Activated CD4-positive, alpha-beta T cell treated with anti-CD3 and anti-CD28 coated beads for 48 hours (primary cell): ENCODE data around the gene VAPB.
"Not testable (repeated sequence)": the region's sequence is repeated elsewhere in the genome, so short reads cannot be mapped to it uniquely, and the experiment has no call there.

Experiments
- DNase-seq: peaks from one replicate; pipeline ENCODE4 v3.0.0-alpha.2; 2020

VAPB gene

GRCh38 chr20:58388882-58389323 is at the start of gene VAPB:
Gene VAPB, plus strand, starts transcription at chr20:58389229. Its CDS starts 231 bp downstream, at chr20:58389460.
- DNase-seq: peak; percentile 97

GRCh38 chr20:58339741-58340140 is 49.3 kb upstream of the VAPB start:
- no peak for DNase-seq

- DNase-seq: no peak
These were observed 48.9 kb upstream of the VAPB start for GRCh38 chr20:58340151-58340550.

- no peak for DNase-seq
These were observed 48.2 kb upstream of the VAPB start for GRCh38 chr20:58340853-58341252.

GRCh38 chr20:58342104-58342945 is 46.7 kb upstream of the VAPB start:
- DNase-seq: no peak

DNA sequence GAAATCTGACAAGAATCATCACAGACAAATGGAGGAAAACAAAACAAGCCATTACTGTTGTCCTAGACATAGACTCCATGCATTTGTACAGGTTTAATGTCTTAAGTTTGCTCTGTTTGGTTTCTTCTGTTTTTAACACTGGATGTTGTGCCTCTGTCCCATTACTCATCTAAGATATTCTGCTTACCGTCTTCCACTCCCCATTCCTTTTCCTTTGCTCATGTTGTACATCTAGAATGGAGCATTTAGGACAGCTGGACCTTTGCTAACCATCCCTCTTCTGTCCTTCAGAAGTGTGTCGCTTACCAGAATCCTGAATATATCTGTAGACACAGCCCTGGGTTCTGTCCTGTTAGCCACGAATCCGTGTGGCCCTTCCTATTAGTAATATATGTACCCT is 44.3 kb upstream of the VAPB start:
- DNase-seq: no peak

DNA sequence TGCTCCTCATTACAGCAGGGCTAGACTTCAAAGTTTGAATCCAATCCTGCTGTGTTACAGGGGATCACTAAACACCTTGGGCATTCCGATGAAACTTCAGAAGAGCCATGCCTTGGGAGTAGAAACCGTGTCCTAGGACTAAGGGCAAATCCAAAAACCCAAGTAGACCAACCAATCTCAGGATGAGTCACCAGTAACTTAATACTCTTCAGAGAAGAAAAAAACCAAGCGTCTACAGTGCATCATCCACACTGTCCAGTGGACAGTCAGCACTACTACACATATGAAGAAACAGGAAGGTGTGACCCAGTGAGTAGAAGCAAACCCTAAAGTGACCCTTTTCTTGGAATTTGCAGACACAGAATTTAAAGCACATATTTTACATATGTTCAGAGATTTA is 39.5 kb upstream of the VAPB start:
- no peak for DNase-seq

- DNase-seq: peak; percentile 52
These were observed 36.6 kb upstream of the VAPB start for GRCh38 chr20:58352468-58352867.

- DNase-seq: no peak
These were observed 29.6 kb upstream of the VAPB start for GRCh38 chr20:58359441-58359840.

- DNase-seq: no peak
These were observed 28.1 kb upstream of the VAPB start for GRCh38 chr20:58360936-58361335.

- DNase-seq: peak; percentile 20
These were observed 27.4 kb upstream of the VAPB start for GRCh38 chr20:58361481-58362205.

GRCh38 chr20:58362206-58362516 is 26.9 kb upstream of the VAPB start:
- DNase-seq: no peak

GRCh38 chr20:58362970-58363369 is 26.1 kb upstream of the VAPB start:
- DNase-seq: no peak

DNA sequence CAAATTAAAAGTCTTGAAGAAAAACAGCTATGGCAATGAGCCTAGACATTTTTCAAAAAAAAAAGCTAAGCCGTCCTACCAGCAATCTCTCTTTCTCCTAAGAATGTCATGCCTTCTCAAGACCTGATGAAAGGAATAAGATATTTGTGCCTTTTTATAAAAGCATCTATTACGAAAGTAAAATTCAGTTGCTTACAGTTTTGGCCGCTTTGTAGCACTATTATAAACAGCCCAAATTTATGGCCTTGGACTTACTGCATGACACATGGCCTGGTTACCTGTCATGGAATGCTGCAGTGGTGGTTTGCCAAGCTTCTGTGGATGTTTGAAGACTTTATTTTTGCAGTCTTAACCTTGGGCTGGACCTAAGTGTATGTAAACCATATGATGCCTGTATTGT is 22.2 kb upstream of the VAPB start:
- no peak for DNase-seq

DNA sequence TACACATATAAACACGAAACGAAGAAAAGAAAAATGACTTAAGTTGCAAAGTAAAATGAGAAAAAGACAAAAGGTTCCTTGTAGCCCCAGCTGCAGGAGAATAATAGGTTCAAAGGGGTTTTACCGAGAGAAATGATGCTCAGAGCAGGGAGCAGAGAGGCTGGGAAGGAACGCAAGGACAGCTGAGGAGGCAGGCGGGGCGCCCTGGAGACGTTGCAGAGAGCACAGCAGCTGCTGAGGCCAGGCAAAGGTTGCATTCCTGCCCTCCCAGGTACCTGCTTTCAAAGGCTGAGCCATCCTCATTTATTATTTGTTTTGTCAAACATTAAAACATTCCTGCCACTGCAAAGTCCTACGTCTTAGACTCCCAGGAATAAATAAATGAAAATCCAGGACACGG is 16.2 kb upstream of the VAPB start:
- no peak for DNase-seq

DNA sequence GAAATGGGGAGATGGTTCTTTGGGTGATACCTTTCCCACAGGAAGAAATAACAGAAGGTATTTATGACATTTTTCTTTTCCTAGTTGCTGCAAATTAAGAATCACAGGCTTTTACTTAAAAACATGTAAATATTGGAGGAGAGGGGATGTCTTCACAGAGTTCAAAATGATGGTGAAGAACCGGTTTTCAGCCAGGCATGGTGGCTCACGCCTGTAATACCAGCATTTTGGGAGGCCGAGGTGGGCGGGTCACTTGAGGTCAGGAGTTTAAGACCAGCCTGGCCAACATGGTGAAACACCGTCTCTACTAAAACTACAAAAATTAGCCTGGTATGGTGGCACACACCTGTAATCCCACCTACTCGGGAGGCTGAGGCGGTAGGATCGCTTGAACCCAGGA is 15.7 kb upstream of the VAPB start:
- DNase-seq: not testable (repeated sequence)

DNA sequence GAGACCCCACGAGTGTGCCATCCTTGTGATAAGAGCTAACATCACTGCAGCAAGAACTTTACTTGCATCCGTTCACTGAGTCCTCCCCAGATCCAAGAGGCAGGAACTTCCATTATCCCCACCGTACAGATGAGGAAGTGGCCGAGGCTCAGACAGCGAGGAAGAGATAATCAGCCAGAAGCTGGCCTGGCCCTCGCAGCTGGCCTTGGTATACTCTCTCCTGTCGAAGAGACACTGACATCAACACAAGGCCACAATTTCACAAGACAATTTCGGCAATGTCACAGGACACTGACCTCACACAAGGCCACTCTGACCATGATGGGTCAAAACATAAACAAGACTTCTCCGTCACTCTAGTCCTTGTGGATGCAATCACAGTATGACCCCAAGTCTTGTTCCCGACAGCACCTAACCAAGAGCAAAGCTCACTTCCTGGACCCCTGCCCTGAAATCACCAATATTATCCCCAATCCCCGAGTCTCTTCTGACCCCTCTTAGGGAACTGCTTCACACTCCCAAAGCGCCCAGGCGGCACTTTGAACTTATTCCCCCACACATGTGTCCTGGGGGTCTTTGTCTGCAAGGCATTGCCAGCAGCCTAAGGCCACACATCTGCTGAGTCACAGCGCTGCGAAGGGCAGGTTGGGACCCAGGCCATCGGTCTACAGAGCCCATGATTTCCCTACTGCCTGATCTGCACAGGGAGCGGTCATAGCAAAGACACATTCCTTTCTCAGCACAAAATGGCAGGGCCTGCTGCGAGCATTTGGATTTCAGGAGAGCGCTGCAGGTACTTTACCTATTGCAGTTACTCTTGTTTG is 14.8 kb upstream of the VAPB start:
- no peak for DNase-seq

DNA sequence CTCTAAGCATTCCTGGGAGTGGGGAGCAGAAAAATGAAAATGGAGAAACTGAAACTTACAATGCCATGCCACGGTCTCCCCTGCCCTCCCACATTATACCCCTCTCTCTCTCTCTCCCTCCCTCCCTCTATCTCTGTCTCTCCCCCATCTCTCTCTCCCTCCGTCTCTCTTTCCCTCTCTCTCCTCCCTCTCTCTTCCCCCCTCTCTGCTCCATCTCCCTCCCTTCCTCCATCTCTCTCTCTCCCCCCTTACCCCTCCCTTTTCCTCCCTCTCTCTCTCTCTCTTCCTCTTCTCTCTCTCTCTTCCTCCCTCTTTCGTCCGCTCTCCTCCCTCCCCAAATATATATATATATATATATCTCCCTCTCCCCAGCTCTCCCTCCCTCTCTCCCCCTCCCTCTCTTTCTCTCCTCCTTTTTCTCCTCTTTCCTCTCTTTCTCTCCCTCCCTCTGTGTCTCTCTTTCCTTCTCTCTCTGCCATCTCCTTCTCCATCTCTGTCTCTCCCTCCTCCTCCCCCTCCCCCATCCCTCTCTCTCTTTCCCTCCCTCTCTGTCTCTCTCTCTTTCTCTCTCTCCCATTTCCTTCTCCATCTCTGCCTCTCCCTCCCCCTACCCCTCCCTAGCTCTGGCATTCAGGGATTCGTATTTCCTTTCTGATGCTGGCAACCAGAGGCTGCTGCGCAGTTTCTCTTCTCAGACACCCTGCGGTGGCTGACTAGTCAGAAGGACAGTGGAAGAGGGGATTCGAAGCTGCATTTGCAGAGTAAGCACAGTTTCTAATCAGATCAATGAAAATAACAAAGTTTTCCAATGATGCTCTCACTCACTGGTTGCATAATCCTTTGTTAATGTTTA is 13.9 kb upstream of the VAPB start:
- DNase-seq: no peak

- DNase-seq: no peak
These were observed 13.2 kb upstream of the VAPB start for GRCh38 chr20:58375759-58376352.

DNA sequence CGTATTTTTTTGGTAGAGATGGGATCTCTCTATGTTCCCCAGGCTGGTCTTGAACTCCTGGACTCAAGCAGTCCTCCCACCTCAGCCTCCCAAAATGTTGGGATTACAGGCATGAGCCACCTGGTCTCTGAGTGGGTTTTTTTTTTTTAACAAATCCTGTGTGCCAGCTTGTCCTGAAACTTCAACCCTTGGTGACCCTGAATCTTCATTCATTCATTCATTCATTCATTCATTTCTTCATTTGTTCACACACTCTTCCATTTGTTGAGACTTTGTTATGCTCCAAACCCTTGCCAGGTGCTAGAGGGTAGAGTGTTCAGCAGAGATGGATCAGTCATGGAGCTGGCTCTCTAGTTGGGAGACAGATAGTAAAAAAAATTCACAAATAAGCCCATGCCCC is 12.0 kb upstream of the VAPB start:
- no peak for DNase-seq

DNA sequence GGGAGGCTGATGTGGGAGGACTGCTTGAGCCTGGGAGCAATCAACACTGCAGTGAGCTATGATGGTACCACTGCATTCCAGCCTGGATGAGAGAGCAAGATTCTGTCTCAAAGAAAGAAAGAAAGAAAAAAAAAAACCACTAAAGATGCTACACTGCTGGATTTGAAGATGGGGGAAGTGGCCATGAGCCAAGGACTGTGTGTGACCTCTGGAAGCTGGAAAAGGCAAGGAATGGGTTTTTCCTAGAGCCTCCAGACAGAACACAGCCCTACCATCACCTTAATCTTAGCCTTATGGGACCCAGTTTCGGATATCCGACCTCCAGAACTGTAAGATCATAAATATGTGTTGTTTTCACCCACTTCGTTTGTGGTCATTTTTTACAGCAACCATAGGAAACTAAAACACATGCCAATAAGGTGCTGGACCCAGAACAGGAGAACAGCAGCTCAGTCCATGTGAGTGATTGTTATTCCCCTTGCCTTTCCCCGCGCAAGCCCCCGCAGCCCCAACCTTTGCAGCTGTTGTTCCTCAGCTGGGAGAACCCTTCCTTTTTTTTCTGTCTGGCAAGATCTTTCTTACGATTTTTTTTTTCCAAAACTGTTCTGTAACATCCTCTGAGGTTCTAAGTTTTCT is 11.1 kb upstream of the VAPB start:
- DNase-seq: no peak

GRCh38 chr20:58378704-58379103 is 10.3 kb upstream of the VAPB start:
- DNase-seq: no peak
